BJ (cell line): Measurements from ENCODE around the gene COL20A1. TPM values are rescaled to one million over a fixed set of nuclear protein-coding genes. Genes with fewer than 3 reads are reported as not detected.

ENCODE experiments used
- CTCF ChIA-PET: fragments of 350-600 bp; formaldehyde crosslinking; extraction: SDS; loops from one replicate; lab custom pipeline; 2021; ENCODE audit warnings: antibody characterized with exemption, inconsistent platforms; lab: Yijun Ruan, JAX
- POLR2A ChIA-PET: fragments of 300-600 bp; sonication (Branson Sonifier 250); formaldehyde crosslinking; extraction: SDS; loops from one replicate; lab custom pipeline; 2021; ENCODE audit warnings: antibody characterized with exemption; lab: Charles Lee
- DNase-seq: peaks from one replicate; pipeline ENCODE4 v3.0.0-alpha.2; 2011; ENCODE audit warnings: low read depth
- H3K27me3 ChIP-seq: 2 replicates; pipeline ENCODE4 v1.6.0; 2011; ENCODE audit warnings: low read length; ENCODE audit not compliant: control insufficient read depth, insufficient read depth
- H3K36me3 ChIP-seq: 2 replicates; pipeline ENCODE4 v1.5.1; 2011; ENCODE audit warnings: low read length; ENCODE audit not compliant: control insufficient read depth, insufficient read depth
- H3K4me3 ChIP-seq: 2 replicates; pipeline ENCODE4 v1.5.1; 2011; ENCODE audit warnings: low read depth, mild to moderate bottlenecking, control low read depth, low read length
- CTCF ChIP-seq: IDR thresholded peaks from 2 replicates; pipeline ENCODE4 v1.5.1; 2011; ENCODE audit warnings: low read depth, mild to moderate bottlenecking, control low read depth, inconsistent platforms, low read length, moderate library complexity; ENCODE audit not compliant: insufficient read depth
- polyA plus RNA-seq: library from polyadenylated mRNA; depleted of rRNA; stranded (reverse); fragments of >200 nt; gene quantifications from 2 replicates; pipeline ENCODE4 v1.2.3, GENCODE V29; 2011

The COL20A1 gene
- polyA plus RNA-seq, 1 experiment = not detected

- ChIA-PET CTCF (no interaction called here), POLR2A (no interaction called here)
- no peak for DNase-seq
- Histone ChIP-seq H3K36me3 (no peaks in the 10 kb centered on the region), H3K27me3 (no peaks in the 10 kb centered on the region), H3K4me3 (no peak overlapping the region)
- no peak for TF ChIP-seq CTCF
Measured at GRCh38 chr20:63352811-63353221, 59.8 kb downstream of the COL20A1 start.

DNA sequence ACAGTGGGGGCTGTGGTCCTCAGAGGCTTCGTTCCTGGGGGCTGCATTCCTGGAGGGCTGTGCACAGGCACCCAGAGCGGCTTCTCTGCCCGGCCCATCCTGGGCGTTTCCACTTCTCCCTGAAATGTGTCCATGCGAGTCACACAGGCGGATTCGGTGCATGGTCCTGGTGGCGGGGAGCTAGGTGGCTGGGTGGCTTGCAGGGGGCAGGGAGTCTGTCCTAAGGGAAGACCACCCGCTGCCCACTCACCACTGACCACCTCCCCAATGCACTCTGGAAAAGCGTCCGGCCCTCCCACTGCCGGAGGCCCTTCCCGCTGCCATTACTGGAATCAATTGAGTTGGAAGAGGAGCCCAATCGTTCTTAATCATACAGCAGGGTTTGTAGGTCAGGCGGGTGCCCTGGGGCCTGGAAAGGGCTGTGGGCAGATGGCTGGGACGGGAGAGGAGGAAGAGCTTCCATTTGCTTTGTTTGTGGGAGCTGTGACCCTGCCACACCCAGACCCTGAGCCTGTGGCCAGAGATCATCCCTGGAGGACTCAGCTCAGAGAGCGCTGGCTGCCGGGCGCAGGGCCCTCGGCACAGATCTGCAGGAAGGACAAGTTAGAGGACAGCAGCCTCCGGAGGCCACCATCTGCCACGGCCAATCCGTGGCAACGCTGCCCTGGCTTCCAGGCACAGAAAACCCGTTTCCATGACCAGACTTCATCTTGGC is 61.8 kb downstream of the COL20A1 start:
- ChIA-PET POLR2A (no interaction called here), CTCF (no interaction called here)

DNA sequence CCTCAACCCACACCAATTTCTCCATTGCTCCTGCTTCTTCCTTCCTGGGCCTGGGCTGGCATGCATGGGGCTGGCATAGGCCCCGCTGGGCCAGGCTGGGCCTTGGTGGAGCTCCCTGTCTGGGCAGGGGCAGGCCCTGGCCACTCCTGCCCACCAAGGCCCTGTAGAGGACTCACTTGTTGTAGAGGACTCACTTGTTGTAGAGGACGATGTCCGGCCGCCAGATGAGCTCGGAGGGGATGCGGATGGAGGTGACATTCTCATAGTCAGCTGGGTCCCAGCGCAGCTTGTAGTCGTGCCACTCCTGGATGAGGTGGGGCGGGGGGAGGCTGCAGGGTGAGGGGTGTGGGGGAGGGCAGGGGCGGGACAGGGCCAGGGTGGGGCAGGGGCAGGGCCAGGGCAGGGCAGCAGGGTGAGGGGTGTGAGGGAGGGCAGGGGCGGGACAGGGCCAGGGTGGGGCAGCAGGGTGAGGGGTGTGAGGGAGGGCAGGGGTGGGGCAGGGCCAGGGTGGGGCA is 62.9 kb downstream of the COL20A1 start:
- 0 out of 2 replicates have a peak, but pooled peaks cover 2% of the 10 kb centered on the region for H3K27me3 ChIP-seq
- ChIA-PET POLR2A (no interaction called here), CTCF (no interaction called here)
- no peaks in the 10 kb centered on the region for H3K36me3 ChIP-seq
- DNase-seq = no peak
- TF ChIP-seq CTCF = no peak
- no peak overlapping the region for H3K4me3 ChIP-seq

More for the DNA sequence above, 61.8 kb downstream of the COL20A1 start:
- no peak for TF ChIP-seq CTCF
- DNase-seq = no peak
- Histone ChIP-seq H3K36me3 (no peaks in the 10 kb centered on the region), H3K27me3 (no peaks in the 10 kb centered on the region), H3K4me3 (no peak overlapping the region)

DNA sequence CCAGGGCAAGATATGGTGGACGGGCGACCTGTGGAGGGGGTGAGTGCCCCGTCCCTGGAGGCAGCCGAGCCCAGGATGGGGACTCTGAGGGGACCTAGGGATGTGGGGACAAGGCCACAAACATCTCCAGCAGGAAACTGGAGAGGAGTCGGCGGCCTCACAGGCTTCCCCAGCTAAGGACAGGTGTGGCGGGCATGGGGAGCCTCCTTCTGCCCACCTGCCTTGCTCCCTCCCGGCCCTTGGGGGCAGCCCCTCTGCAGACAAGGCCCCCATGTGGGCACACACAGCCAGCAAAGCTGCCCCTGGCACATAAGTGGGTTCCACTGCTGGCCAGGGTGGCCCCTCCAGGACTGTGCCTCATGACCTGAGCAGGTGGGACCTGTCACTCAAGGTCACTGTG is 63.5 kb downstream of the COL20A1 start:
- no peak for TF ChIP-seq CTCF
- H3K4me3 ChIP-seq = no peak overlapping the region
- POLR2A ChIA-PET = no interaction called here
- CTCF ChIA-PET = no interaction called here
- no peak for DNase-seq
- H3K27me3 ChIP-seq = 0 out of 2 replicates have a peak, but pooled peaks cover 2% of the 10 kb centered on the region
- H3K36me3 ChIP-seq = no peaks in the 10 kb centered on the region

GRCh38 chr20:63356931-63357879 is 64.2 kb downstream of the COL20A1 start:
- DNase-seq = no peak
- POLR2A ChIA-PET = no interaction called here
- CTCF ChIA-PET = no interaction called here
- no peaks in the 10 kb centered on the region for H3K36me3 ChIP-seq
- H3K27me3 ChIP-seq = 0 out of 2 replicates have a peak, but pooled peaks cover 2% of the 10 kb centered on the region
- no peak for TF ChIP-seq CTCF
- no peak overlapping the region for H3K4me3 ChIP-seq
